GM19463 (cell line): ENCODE data around the gene COL18A1.

Source experiments
- ATAC-seq: cut with Tn5 transposase; IDR thresholded peaks from one replicate; pipeline ENCODE4 v1.9.1; 2021; ENCODE audit warnings: mild to moderate bottlenecking, moderate library complexity; ENCODE audit not compliant: unreplicated experiment

The COL18A1 gene

DNA sequence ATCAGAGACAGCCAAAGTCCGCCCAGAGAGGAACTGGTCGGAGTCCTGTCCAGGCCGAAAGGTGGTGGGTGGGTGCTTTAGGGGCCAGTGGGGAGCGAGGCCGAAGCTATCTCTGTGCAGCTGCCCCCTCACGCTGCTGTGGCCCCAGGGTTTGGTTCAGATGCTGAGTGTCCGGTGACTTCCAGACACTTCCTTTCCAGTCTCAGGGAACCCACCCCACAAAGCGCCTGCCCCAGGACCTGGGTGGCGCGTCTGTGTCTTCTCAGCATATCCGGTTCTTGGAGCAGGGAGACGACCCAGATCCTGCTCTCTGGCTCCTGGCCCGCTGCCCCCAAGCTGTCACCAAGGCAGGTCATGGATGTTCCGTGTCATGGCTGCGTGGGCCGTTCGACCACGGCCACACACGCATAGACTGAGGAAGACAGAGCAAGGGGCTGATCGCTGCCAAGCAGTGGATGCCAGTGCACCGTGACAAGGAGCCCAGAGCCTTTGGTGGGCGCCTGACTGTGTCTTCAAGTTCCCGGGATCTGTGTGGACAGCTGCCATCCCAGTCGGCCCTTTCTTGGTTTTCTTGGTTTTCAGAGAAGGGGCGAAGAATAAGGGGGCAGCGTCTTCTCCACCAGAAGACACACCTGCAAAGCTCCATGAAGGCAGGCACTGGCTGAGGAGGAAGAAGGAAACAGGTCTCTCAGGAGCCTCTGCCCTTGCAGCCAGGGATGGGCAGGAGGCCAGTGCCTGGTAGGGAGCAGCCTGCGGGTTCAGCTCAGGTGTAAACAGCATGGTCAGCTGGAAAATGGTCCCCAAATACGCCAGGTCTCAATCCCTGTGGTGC, 22.9 kb upstream of the COL18A1 start:
- ATAC-seq = no peak

DNA sequence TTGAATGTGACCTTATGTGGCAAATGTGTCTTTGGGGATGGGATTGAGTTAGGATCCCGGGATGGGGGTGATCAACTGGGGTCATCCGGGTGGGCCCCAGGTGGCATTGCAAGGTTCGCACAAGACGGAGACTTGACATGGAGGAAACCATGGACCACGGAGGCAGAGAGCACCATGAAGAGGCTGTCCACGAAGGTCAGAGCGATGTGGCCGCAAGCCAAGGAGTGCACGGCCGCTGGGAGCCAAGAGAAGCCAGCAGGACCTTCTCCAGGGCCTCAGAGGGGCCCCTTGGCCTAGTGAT, 22.3 kb upstream of the COL18A1 start:
- ATAC-seq = no peak

DNA sequence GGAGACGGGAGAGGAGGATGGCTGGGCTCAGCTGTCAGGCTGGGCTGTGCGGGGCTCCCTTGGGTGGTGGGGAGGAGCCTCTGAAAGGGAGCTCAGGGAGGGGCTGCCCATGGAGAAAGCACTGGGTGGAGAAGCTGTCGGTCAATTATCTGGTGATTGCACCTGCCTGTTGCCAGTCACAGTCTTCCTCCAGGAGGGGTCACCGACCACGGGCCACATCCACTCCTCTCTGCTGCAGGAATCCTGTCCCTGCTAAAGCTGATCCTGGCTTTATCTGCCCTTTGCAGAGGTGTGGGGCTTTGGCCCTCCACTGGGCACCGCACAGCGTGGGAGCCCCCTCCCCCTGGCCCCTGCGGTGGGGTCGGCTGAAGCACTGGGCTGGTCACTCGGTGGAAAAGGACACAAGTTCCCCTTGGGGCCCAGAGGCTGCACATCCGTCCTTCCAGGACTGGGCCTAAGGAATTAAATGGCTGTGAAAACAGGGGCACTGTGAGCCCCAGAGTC, 21.8 kb upstream of the COL18A1 start:
- ATAC-seq = no peak

DNA sequence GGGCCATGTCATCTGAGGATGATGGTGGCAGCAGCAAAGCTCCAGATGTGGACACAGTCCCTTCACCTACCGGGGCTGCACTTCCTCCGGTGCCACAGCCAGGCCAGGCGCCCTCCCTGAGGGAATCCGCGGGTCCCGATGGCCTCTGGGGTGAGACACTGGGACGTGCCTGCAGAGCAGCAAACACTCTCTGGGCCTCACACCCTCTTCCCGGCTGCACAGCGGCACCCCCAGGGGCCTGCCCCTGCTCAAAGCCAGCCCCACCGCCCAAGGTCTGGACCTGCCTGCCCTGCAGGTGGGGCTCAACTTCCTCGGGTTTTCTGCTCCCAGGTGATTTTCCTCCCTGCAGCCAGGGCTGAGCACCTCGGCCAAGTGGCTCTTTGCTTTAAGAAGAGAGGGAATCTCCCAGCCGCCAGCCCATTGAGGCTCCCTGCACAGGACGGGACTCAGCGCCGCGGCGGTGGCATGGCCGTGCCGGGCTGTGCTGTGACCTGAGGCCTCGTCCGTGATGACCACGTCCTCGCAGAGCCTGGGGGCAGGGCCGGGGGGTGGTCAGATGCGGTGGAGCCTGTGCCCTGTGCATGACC, 21.3 kb upstream of the COL18A1 start:
- no peak for ATAC-seq

DNA sequence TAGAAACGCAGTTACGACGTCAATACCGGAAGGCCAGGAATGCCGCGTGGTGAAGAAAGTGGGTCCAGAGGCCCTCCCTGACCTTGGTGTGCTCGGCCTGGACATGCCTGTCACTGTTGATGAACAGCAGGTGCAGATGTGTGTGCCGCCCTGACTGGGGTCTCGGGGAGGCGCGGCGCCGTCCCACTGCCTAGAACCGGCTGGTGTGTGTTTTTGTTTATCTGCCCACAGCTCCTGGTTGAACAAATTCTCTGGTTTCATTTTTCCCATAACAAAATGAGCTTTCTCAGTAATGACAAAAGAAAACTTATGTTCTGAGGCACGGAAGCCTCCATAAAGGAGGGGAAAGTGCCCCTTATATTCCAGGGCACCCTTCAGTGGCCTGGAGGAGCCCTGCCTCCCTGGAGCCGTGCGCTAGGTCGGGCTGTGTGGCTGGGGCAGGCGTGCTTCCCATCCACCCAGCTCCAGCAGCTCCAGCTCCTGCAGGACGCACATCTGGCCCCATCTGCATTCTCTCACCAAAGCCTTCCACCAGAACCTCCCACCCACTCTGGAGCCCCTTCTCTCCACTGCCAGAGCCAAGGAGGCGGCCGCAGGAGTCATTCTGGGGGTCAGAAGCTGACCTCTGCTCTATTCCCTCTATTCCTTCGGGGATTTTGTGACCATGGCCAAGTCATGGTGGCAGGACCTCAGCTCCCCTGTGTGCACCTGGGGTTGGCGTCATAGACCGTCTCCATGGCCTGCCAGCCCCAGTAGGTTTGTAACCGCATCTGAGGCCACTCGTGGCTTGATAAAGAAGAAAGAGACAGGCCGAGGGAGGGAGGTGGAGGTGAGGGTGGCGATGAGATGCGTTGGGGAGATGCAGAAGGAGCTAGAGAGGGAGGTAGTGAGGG, 20.1 kb upstream of the COL18A1 start:
- ATAC-seq = no peak

DNA sequence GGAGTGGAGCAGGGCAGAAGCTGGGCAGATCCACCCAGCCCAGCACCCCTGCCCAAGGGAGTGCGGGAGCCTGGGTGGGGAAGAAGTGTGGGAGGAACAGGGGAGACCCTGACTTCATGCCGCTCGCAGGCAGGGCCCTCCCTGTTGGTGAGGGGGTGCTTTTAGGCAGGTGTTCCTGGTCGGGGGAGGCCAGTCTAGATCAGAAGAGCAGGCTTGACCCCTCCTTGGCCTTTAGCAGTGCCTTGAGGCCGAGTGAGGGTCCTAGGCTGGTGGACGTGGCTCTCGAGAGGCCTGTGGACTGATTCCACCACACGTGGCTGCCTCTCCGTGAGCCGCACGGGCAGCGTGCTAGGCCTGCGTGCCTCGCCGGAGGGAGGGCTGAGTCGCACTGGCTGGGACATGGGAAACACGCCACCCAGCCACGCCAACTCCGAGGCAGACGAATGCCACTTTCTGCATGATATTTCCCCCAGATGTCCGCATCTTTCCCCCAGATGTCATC, 19.4 kb upstream of the COL18A1 start:
- no peak for ATAC-seq

DNA sequence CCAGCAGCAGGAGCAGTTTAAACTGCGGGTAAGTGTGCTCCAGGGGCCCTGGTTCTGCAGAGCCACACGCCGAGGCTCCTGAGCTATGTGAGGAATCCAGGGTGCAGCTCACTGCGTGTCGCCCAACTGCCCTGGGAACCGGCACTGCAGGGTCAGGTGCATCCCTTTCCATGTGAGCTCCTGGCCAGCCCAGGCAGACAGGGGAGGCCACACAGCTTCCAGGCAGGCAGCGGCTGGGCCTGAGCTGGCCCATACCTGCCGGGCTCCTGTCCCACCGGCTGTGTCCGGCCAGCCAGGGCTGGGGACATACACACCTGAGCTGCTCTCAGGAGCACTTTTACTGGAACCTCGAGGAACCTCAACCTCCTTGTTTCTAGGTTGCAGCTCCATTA, 18.6 kb upstream of the COL18A1 start:
- ATAC-seq = no peak

DNA sequence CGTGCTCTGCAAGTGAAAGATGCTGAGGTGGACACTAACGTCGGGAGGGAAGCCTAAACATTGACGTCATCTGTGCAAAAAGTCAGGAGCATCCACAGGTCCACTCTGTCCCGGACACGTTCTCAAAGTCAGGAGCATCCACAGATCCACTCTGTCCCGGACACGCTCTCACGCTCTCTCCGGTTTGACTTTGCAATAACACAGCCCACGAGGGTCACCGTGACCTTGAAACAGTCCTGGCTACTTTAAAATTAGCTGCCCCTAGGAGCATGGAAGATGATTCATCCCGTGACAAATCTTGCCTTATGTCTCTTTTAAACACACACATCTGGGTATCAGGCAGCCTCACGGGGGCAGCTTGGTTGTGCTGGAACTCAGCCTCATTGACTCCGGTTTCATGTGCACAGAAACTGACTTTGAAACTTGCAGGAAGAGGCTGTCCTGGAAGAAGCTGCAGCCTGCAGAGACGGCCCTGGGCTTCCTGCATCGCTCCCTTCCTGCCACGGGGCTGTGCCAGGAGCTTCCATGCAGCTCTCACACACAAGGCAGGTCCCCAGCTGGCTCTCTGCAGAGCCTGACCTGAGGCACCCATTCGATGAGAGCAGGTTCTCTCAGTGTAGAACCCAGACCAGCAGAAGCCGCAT, 18.1 kb upstream of the COL18A1 start:
- ATAC-seq = no peak

DNA sequence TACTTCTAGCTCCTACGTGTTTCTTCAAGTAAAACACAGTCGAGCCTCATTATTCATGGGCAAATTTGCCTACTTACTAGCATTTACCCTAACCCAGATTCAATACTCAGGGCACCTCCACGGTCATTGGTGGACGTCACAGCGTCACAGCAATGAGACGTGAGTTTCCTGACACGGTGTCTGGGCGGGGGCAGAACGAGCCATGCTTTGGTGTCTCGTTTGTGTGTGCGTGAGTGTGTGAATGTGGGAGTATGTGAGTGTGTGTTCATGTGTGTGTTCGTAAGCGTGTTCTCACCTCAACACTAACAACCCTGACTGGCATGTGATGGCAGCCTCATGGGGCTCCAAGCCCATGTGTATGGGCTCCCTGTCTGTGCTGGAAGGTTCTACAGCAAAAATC, 17.5 kb upstream of the COL18A1 start:
- ATAC-seq = no peak

DNA sequence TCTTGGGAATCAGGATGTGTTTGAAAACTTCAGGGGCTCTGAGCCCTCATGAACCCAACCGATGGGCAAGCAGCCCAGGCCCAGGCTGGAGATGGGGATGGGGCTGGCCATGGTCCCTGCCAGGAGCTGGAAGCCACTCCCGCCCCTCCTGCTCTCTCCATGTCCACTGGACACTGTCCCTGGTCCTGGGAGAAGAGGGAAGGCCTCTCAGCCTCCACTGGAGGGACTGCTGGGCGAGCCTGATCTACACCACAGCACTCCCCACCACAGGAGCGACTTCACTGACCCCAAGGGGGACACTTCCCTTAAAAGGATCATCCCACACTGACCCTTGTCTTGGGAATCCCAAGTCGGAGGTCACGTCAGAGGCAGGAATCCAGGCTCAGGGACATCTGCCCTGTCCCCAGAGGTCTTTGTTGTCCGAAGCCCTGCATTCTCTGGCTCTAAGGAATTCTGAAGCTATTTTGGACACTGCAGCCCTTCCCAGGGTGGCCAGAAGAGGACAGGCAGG, 16.9 kb upstream of the COL18A1 start:
- ATAC-seq = no peak

DNA sequence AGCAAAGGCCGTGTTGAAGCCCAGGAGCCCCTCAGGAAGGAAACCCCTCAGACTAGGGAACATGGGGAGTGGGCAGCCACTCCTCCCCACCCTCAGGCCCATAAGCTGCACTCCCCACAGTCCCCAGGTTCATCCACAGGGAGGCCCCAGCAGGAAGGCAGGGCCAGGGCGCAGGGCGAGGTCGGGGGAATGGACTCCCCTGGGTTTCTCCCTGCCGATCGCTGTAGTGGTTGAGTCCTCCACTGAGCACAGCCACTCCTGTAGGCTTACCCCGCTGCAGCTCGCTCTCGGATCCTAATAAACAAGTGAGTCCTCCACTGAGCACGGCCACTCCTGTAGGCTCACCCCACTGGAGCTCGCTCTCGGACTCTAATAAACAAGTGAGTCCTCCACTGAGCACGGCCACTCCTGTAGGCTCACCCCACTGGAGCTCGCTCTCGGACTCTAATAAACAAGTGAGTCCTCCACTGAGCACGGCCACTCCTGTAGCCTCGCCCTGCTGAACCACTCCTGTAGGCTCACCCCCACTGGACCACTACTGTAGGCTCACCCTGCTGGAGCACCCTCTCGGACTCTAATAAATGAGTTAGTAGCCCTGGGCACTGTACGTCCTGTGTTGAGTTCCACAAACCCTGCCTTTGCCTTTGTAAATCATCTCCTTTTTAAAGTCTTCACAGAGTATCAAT, 16.2 kb upstream of the COL18A1 start:
- no peak for ATAC-seq

DNA sequence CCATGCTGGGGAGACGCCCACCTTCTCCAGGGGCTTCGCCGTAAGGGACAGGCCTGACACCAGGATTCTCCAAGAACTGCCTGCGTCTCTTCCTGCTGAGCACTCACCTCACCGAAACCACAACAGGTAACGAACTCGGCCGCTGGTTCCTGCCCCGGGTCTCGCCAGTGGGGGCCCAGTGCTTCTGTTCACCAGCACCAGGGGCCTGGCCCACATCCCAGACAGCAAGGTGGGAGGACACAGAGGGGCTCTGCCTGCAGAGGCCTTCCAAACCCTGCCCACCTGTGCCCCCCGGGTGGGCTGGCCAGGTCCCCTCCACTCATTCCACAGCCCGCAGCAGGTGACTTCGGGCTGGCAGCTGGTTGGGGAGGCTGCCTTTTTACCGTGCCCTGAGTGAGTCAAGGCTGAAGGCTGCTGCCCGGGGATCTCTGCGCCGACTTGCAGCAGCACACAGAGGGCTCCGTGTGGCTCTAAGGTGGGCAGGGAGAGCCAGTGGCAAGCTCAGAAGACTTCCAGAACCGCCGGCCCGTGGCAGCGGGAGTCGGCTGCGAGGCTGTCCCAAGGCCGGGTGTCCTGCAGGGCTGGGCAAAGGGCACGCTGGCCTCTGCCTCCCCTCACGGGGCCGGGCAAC, 14.7 kb upstream of the COL18A1 start:
- ATAC-seq = no peak

DNA sequence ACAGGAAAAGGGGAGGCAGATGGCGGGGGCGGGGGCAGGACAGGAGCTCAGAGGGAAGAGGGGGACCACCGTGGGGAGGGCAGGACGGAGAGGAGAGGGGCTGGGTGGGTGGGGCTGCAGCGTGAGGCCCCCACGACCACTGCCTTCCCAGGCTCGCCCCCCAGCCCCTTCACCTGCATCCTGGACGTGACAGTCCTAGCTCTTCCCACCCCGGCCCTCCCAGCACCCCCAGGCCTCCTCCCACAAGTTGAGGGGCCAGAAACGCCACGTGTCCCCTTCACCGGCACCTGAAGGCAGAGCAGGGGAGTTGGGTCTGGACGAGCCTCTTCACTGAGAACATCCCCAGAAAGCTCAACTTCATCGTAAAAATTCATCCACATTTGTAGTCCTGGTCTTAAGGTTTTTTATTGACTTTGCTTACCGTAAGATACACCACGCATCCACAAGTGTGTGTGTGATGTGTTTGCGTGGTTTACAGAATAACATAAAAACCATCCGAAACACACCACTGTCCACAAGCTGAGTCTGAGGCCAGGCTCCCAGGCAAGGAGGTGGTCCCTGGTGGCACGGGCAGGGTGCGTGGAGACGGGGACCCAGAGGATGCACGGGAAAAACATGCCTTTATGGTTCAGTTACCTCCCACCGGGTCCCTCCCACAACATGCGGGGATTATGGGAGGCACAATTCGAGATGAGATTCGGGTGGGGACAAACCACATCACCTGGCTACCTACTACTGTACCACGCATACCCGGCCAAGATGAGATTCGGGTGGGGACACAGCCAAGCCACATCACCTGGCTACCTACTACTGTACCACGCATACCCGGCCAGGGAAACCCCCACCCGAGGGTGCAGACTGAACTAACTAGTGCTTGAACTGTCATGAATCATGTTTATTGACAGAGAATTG, 13.9 kb upstream of the COL18A1 start:
- ATAC-seq = no peak

DNA sequence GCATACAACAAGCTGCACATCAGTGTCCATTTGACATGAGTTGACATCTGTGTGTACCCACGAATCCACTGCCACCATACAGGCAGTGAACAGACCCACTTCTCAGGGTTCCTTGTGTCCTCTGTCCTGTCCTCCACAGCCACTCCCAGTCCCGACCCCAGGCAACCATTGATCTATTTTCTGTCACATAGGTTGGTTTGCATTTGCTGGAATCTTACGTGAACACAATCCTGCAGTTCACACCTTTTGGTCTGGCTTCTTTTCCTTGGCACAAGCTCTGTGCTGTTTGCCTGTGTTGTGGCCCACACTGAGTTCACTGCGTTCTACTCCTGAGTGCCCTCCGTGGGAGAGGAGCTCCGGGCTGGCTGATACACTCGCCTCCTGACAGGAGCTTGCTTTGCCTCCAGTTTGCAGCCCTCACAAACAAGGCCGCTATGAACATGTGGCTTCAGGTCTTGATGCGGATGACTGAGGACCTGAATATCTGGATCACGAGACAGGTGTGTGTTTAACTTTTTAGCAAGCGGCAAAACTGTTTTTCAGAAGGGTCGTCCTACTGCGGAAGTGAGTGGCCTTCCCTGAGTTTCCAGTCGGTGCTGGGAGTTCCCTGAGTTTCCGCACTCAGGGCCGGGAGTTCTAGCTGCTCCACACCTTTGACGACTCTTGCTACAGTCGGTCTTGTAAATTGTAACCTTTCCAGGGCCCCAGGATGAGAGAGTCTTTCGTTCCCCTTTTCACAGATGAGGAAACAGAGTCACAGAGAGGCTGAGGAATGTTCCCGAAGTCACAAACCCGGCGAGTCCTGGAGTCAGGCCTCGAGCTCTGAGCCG, 13.0 kb upstream of the COL18A1 start:
- no peak for ATAC-seq

DNA sequence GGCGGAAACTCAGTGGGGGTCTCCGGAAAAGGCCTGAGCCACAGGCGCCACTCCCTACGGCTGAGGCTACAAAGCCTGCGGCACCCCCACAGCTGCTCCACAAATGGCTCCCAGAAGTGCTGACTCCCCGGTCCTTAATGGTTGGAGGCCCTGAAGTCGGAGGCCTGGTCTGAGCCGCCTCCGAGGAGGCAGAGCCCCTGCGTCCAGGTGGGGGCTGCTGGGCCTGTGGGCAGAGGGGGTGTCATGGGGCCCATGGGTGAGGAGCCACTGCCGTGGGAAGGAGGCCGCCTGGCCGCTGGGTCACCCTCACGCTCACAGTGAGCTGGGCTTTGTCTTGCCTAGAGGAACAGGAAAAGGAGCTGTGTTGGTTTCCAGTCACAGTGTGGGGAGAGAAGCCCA, 12.4 kb upstream of the COL18A1 start:
- ATAC-seq = no peak

DNA sequence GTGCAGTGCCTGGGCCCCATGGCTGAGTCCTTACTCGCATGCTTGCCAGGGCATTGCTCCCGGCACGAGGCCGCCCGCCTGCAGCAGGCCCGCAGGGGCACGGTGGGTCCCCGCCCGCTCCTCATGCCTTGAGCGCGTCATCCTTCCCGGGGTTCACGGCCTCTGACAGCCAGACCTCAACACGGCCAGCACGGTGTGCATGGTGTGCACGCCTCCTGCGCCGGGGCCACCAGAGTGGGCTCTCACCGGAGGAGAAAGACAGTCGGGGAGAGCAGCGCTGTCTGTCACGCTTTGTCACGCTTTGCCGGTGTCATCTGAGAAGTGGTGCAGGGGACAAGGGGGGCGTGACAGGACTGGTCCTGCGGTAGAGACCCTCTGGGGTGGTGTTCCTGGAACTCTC, 11.9 kb upstream of the COL18A1 start:
- no peak for ATAC-seq

DNA sequence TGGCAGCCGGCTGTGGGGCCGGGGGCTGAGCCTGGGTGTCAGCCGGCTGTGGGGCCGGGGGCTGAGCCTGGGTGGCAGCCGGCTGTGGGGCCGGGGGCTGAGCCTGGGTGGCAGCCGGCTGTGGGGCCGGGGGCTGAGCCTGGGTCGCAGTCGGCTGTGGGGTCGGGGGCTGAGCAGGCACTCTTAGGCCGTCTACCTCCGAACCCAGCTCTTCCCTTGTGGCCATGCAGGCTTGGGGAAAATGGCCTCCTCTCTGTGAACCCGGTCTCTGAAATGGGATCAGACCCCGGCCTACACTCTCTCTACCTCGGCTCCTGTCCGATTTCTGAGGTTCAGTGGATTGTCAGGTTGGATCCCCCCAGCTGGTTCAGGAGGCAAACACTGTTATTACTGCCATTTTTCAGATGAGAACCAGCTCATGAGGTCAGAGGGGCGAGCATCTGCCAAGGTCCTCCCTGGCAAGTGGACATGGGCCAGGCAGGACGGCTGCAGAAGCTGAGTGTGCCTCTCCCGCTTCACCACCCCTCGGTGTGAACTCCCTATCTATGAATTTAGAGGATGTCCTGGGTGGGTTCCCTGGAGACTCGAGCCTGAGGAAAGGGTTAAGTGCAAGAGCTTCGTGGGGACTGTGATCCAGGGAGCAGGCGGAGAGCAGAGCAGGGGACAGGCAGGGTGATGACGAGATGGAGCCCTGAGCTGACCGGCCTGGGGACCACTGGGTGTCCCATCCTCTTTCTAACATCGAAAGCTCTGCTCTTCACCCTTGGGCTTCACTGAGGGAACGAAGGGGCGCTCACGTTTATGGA, 10.9 kb upstream of the COL18A1 start:
- no peak for ATAC-seq
